ENCODE results near the gene CLEC6A.

DNA sequence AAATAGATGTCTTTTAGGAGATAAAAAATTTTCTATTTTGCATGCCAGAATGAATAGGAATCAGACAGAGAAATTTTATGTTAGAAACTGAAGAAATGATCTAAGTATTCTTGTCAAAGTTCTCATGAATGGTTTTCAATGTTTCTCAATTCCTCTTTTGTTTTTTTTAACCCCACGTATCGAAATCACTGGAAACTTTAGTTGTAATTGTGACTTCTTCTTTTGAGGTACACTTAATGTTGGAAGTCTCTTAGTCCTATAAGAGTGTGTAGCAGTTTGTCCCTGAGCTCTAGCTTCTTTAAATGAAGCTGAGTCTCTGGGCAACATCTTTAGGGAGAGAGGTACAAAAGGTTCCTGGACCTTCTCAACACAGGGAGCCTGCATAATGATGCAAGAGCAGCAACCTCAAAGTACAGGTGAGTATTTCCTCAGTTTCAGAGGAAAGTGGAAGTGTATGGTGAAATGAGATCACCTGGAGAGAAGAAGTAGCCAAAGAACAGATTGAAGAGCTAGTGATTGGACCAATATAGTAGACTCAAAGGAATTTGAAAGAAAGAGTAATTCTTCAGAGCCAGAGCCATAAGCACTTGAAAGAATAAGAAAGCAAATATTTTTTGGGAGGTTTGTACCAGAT lies at the start of gene CLEC6A:
- TF ChIP-seq CTCF (IDR thresholded peaks at IDR 0.05) (no peak), POLR2A (IDR thresholded peaks at IDR 0.05) (no peak)
